G401 (cell line): ENCODE measurements around the gene ARHGAP42. TPM values are rescaled to one million over a fixed set of nuclear protein-coding genes. Genes with fewer than 3 reads are reported as not detected.
"Not testable (repeated sequence)": the region's sequence is repeated elsewhere in the genome, so short reads cannot be mapped to it uniquely, and the experiment has no call there.

ENCODE experiments used
- DNase-seq: peaks from one replicate; pipeline ENCODE4 v3.0.0-alpha.2; 2015; ENCODE audit warnings: low spot score
- in situ Hi-C: cut with HindIII; loops from 2 replicates; pipeline ENCODE4 v1.10.0; 2016; ENCODE audit warnings: low sequenced_read_pairs, mixed read lengths
- total RNA-seq: library from RNA; depleted of rRNA; stranded (reverse); fragments of >200 nt; shearing (Covaris generic); gene quantifications from 2 replicates; pipeline ENCODE4 v1.2.3, GENCODE V29; 2014

The ARHGAP42 gene
- total RNA-seq, 1 experiment from 2014 or later = not detected

GRCh38 chr11:100749887-100750565, 62.9 kb downstream of the ARHGAP42 start:
- in situ Hi-C loops, DNase-seq: not testable (repeated sequence)

GRCh38 chr11:100750566-100750891, 63.4 kb downstream of the ARHGAP42 start:
- DNase-seq, in situ Hi-C loops: not testable (repeated sequence)

- in situ Hi-C loops = no loop called here
- DNase-seq = no peak
Measured at GRCh38 chr11:100752371-100753171, 65.5 kb downstream of the ARHGAP42 start.

- DNase-seq = no peak
- in situ Hi-C loops = no loop called here
Measured at GRCh38 chr11:100753172-100753543, 66.1 kb downstream of the ARHGAP42 start.

- DNase-seq = no peak
- in situ Hi-C loops = no loop called here
Measured at GRCh38 chr11:100753571-100753970, 66.5 kb downstream of the ARHGAP42 start.

- DNase-seq = no peak
- in situ Hi-C loops = no loop called here
Measured at GRCh38 chr11:100756559-100756958, 69.5 kb downstream of the ARHGAP42 start.

- DNase-seq = peak; percentile 5
- in situ Hi-C loops = no loop called here
Measured at GRCh38 chr11:100757646-100758045, 70.6 kb downstream of the ARHGAP42 start.

- in situ Hi-C loops = no loop called here
- DNase-seq = no peak
Measured at GRCh38 chr11:100759106-100759505, 72.0 kb downstream of the ARHGAP42 start.

- no peak for DNase-seq
- in situ Hi-C loops = no loop called here
Measured at GRCh38 chr11:100759856-100760255, 72.8 kb downstream of the ARHGAP42 start.

- no peak for DNase-seq
- in situ Hi-C loops = no loop called here
Measured at GRCh38 chr11:100760744-100761143, 73.7 kb downstream of the ARHGAP42 start.

- in situ Hi-C loops = no loop called here
- DNase-seq = no peak
Measured at GRCh38 chr11:100761841-100762240, 74.8 kb downstream of the ARHGAP42 start.

- in situ Hi-C loops = no loop called here
Measured at GRCh38 chr11:100766764-100767163, 79.7 kb downstream of the ARHGAP42 start.

GRCh38 chr11:100769165-100769564, 82.1 kb downstream of the ARHGAP42 start:
- DNase-seq = no peak
- in situ Hi-C loops = no loop called here

More at GRCh38 chr11:100766764-100767163, 79.7 kb downstream of the ARHGAP42 start:
- DNase-seq = no peak

- DNase-seq = no peak
- in situ Hi-C loops = no loop called here
Measured at GRCh38 chr11:100769617-100770016, 82.5 kb downstream of the ARHGAP42 start.

GRCh38 chr11:100774132-100774531, 87.0 kb downstream of the ARHGAP42 start:
- in situ Hi-C loops = no loop called here
- DNase-seq = no peak

- in situ Hi-C loops = no loop called here
Measured at GRCh38 chr11:100774859-100775258, 87.8 kb downstream of the ARHGAP42 start.

GRCh38 chr11:100776212-100776896, 89.3 kb downstream of the ARHGAP42 start:
- in situ Hi-C loops = no loop called here
- no peak for DNase-seq

More at GRCh38 chr11:100774859-100775258, 87.8 kb downstream of the ARHGAP42 start:
- DNase-seq = no peak

GRCh38 chr11:100777103-100777502, 90.0 kb downstream of the ARHGAP42 start:
- in situ Hi-C loops = no loop called here
- DNase-seq = no peak

GRCh38 chr11:100777736-100778135, 90.6 kb downstream of the ARHGAP42 start:
- in situ Hi-C loops = no loop called here

GRCh38 chr11:100778166-100778785, 91.2 kb downstream of the ARHGAP42 start:
- DNase-seq = no peak
- in situ Hi-C loops = no loop called here

More at GRCh38 chr11:100777736-100778135, 90.6 kb downstream of the ARHGAP42 start:
- DNase-seq = no peak
